Stimulated activated CD4-positive, alpha-beta T cell treated with anti-CD3 and anti-CD28 coated beads, Interleukin-4, amount 100 ng/mL, for 24 hours (primary cell): Measurements from ENCODE around the gene JADE2.

Experiments used
- DNase-seq: peaks from one replicate; pipeline ENCODE4 v3.0.0-alpha.2; 2020

The JADE2 gene

DNA sequence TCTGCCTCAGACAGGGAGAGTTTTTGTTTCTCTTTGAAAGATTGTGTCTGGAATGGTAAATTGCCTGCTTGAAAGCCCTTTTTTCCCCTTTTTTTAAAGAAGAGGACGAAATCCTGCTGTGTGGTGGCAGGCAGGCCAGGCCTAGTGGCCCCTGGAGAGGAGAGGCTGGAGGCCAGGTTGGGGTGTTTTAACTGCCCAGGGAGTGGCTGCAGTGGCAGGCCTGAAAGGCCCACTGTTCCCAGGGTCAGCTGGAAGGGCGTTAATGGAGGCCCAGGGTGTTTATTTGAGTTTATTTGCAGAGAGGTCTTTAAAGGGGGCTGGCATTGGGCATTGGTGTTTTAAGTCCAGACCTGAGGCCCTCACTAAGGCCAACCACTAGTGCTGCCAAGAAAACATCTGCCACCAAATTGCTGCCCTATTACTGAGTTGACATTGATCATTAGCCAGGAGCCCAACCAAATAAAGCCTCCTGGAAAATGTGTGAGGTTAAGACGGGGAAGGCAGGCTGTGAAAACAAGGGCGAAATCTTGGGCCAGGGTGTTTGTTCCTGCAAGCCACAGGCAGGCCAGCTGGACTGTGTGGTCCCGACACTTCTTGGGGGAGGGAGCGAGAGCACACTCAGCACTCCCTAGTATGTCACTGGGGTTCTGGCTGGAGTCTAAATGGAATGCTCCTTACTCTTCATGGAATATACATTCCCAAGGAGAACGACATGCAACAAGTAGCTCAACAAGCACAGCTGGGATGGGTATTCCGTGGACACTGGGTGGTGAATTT, 5.0 kb downstream of the JADE2 start:
- no peak for DNase-seq

DNA sequence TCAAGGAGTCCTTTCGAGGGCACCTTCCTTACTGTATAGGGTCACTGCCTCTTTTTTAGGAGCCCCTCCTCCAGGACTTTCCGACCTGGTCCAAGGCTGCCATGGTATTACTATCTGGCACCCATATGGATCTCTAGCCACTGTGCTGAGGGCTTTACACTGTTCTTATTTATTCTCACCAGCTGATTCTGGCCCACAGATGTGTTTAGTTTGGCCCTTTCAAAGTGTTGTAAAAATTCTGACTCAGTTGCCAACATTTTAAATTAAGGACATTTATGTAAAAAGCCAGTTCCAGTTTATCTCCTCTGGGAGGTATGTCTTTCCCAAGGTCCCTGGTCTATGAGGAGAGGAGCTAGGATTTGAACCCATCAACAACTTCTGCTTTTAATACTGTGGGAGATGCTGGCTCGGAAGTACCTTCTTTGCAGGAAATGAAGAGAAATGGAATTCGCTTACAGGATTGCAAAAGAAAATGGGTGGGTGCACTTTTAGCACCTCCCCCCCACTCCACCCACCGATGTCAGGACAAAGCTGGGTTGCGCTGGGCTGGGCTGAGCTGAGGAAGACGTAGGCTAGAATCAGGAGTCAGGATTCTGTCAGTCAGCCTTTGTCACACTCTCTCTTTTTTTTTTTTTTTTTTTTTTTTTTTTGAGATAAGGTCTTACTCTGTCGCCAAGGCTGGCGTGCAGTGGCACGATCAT, 7.8 kb downstream of the JADE2 start:
- DNase-seq = no peak

GRCh38 chr5:134534058-134534725, 8.7 kb downstream of the JADE2 start:
- DNase-seq = no peak

DNA sequence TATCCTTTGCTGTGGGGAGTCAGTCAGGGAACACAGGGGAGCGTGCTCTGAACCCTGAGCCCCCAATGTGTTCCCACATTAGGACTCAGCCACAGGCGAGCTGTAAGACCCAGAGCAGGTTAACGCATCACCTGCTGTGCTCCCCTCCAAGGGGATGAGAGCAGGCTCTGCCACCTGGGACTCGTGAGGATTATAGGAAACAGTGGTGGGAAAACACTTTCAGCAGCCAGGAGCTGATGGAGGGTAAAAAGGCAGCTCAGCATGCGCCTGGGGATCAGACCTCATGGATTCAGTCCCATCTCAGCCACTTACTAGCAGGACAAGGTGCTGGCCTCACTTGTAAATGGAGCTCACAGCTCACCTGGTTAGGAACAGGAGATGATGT, 9.2 kb downstream of the JADE2 start:
- no peak for DNase-seq

GRCh38 chr5:134536876-134537275, 11.4 kb downstream of the JADE2 start:
- DNase-seq = no peak

DNA sequence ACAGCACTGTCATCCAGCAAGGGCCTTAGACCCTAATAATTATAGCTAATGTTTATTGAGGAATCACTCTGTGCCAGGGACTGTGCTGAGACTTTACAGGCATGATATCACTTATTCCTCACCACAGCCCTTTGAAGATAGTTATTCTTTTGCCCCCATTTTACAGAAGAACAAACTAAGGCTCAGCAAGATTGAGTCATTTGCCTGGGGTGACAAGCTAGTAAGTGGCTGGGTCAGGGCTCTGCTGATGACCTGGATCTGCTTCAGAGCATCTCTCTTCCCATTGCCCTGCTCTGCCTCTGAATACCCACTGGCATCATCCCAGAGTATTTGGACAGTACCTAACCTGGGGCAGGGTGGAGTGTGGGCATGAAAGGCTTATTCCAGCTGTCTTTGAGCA, 11.8 kb downstream of the JADE2 start:
- no peak for DNase-seq

DNA sequence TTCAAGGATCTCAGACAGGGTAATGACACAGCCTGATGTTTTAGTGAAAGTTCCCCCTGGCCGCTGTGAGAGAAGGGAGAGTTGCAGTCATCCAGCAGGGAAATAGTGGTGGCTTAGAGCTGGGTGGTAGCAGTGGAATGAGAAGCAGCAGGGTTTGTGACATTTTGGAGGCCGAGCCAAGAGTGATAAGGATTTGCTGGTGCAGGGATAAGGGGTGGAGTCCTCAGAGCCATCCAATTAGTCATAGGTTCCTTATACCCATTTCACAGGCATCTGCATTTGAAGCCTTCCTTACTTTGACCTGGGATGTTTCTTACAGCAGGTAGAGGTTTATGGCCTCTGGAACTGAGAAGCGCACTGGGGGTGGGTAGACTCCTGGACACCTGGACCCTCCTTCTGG, 12.8 kb downstream of the JADE2 start:
- DNase-seq = no peak

DNA sequence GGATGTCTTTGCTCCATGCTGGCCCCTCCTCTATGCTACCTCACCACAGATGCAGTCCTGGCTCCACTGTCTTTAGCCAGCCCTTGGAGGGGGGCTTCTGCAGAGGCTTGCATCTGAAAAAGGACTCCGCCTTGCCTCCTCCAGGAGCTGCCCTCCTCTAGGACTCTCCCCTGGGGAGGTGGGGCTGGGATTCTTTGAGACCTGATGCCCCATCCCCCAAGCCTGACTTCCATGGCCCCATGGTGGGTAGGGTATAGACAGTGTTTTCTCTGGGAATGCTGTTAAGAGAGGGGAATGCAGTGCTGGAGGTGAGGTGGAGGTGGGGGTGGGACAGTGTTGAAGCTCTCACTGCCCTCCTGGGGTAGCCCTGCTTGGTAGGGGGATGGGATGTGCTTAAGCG, 14.3 kb downstream of the JADE2 start:
- DNase-seq = no peak

DNA sequence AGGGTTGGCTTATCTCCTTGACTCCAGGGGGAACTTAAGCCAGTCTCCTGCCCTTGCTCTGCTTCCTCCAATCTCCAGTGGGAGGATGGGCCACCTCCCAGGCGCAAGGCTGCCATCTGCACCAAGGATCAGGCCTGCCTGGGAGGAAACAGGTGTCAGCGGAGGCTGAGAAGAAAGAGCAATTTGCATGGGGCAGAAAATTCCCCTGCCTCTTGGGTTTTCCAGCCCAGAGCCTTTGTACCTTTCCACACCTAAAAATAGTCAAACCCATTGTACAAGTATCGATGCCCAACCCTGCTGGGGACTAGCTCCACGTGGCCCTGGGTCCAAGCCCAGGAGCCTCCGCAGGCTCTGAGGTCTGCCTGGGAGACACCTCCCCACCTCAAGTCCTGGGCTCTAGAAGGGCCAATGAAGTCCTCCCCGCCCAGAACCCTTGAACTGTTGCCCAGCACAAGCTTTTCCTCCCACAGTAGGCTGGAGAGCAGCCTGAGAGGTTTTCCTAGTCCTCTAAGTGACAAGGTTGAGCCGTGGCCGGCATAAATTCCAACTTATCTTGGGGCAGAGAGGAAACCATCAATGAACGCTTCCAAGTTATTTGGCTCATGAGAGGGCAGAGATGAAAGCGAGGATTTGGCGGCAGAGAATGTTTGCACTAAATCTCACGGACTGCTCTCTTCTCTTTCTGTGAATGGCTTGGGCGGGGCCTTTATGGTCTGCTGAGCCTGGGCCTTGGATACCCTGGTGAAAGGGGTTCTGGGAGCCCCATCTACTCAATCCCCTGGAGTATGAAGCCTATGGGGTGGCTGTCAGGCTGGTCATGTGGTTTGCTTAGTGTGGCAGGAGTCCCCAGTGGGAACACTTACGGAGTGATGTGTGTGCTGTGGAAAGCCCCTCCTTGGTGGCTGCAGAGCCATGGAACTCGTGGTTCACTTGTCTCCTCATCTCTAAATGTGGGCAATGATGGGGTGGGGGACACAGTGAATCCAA, 15.6 kb downstream of the JADE2 start:
- DNase-seq = no peak

DNA sequence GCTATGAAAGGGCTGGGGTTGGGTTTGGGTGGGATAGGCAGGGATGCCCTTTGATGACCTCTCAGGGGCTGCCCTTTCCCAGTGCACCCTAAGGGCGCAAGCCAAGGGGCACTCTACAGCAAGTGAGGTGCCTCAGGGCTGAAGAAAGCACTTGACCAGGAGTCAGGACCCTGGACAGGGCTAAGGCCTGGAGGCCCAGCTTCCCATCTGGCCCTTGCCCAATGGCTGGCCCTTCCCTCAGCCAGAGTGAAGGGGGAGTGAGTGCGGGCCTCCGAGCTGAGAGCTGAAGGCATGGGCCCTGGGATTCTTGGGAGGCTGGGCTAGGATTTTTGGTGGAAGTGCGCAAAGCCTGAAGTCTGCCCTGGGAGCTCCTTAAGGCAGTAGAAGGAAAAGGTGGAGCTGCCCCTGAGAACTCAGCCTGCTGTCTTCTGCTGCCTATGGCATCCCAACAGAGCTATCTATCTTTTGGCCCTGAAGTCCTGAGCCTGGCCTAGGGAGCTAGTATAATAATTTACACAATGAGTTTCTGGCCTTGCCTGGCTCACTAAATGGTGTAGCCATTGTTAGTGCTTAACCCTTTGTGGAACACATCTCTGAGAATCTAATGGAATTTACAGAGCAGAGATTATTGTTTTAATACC, 16.4 kb downstream of the JADE2 start:
- no peak for DNase-seq

GRCh38 chr5:134543820-134544614, 18.5 kb downstream of the JADE2 start:
- DNase-seq = peak; percentile 46

- no peak for DNase-seq
Measured at GRCh38 chr5:134545070-134545868, 19.8 kb downstream of the JADE2 start.

DNA sequence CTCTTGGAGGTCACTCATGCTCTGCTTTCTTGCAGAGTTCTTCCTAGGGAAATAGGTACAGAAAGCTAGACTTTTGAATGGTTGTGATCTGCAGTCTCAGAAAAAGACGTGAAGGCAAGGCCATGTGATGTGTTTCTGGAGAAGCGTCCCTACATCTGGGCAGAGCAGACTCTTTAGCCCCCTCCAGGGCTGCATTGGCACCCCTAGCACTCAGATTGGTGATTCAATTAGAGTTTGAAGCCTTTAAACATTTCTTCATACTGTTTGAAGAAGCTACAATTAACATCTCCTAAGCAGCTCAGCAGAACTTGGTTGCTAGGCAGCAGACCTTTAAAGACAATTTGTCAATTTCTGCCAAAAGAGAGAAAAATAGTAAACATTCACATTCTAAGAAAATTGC, 21.6 kb downstream of the JADE2 start:
- no peak for DNase-seq

DNA sequence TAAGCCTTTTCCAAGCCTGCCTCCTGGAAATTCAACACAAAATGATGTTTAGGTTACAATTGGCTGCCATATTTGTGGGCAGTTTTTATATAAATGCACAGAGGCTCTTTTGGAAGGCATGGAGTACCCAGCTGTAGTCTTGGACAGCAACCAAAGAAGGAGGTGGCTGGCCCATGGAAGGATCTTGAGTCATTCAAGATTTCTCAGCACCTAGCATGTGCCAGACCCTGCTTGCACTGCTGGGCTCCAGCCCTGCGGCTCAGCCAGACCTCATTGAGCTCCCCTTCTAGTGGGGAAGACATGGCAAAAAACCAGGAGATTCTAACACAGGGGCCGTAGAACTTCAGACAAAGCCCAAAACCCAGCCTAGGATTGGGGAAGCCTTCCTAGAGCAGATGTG, 22.1 kb downstream of the JADE2 start:
- no peak for DNase-seq

DNA sequence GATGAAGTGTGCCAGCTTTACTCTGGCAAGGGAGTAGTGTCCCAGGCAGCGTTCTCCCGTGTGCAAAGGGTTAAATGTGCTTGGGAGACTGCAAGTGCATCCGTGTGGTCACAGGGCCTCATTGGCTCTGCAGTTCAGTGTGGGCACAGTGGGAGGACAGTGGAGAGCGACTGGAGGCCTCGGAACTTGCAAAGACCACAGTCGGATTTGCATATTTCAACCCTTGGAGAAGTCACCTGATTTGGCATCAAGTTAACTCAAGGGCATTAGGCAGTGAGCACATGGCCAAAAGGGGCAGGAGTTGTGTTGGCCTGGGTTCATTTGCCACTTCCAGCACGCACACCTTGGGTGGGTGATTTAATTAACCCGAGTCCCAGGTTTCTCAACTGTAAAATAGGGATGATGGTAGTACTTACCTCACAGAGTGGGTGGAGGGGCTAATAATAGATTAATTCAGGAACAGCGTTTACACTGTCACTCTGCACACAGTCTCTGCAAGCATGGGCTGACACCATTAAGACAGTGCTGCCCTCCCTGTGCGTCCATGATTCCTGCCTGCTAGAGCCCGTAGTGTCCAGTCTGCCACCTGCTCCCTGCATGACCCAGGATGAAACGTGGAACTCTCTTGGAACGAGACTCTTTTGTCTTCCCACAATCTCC, 22.7 kb downstream of the JADE2 start:
- no peak for DNase-seq

GRCh38 chr5:134549714-134550113, 24.2 kb downstream of the JADE2 start:
- no peak for DNase-seq

GRCh38 chr5:134550271-134551214, 25.1 kb downstream of the JADE2 start:
- no peak for DNase-seq

GRCh38 chr5:134551901-134552300, 26.4 kb downstream of the JADE2 start:
- no peak for DNase-seq

DNA sequence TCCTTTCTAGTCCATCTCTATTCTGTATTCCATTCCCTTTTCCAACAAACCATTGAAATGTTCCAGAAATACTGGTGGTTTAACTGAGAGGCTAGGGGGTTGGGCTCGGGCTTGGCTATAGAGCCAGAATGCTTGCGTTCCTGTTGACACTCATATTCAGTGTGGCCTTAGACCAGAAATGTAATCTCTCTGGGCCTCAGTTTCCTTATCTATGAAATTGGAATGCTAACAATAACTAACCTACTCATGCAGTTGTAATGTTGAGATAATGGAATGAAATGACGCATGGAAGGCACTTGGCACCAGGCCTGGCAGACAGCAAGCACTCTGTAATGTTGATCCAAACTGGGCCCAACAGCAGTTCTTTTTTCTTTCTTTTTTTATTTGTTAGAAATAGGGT, 26.8 kb downstream of the JADE2 start:
- no peak for DNase-seq
